Measurements from ENCODE around the gene GOLGA7B. TPM values are rescaled to one million over a fixed set of nuclear protein-coding genes. Genes with fewer than 3 reads are reported as not detected.
A peak's percentile ranks its signal among the peaks of the same experiment; 100 is the strongest.

GOLGA7B gene
- total and polyA plus RNA-seq, 4 experiments from 2014 or later, result 0.46 to 7.9 (median 4.6) TPM

GRCh38 chr10:97915346-97916131 lies 65.9 kb downstream of the GOLGA7B start:
- intact Hi-C loops (cut with micrococcal nuclease), result no loop called here
- POLR2A ChIA-PET (ENCODE audit: partially characterized antibody), result no interaction called here

GRCh38 chr10:97916586-97916985 lies 66.9 kb downstream of the GOLGA7B start:
- Mint-ChIP-seq H3K27me3 (peaks cover 7 to 15% of the 10 kb centered on the region in 2 donors), H3K4me1 (peaks cover 4 to 14% (median 7%) of the 10 kb centered on the region in 4 donors), H3K4me3 (no peak overlapping the region), H3K36me3 (no peaks in the 10 kb centered on the region), H3K9me3 (no peaks in the 10 kb centered on the region), H3K27ac (no peak overlapping the region)
- Histone ChIP-seq H3K4me1 (ENCODE audit: insufficient read depth, low read length) (peaks cover 13% of the 10 kb centered on the region), H3K9me3 (ENCODE audit: control insufficient read depth in 1 of 2, low read length in 2 of 2) (no peaks in the 10 kb centered on the region), H3K27ac (ENCODE audit: low read depth, low read length) (no peak overlapping the region), H3K27me3 (ENCODE audit: insufficient read depth, low read length) (no peaks in the 10 kb centered on the region), H3K4me3 (ENCODE audit: low read length in 2 of 2) (no peak overlapping the region), H3K36me3 (ENCODE audit: insufficient read depth, low read length) (no peaks in the 10 kb centered on the region)
- ChIA-PET CTCF (ENCODE audit: partially characterized antibody) (interaction anchor here (0.7 to 7.3 kb wide), 6 partner anchors 8 to 331 kb away, joined by 3 to 103 read pairs (median 4); no protein-coding TSS in a partner anchor), POLR2A (ENCODE audit: partially characterized antibody) (no interaction called here)
- DNase-seq, result no peak
- intact Hi-C loops (cut with micrococcal nuclease), result no loop called here

More at GRCh38 chr10:97915346-97916131, 65.9 kb downstream of the GOLGA7B start:
- Mint-ChIP-seq H3K27ac (no peak overlapping the region), H3K36me3 (no peaks in the 10 kb centered on the region), H3K4me3 (peak overlapping the region in 3 of 8 donors; percentile 8 to 54 (median 44)), H3K9me3 (no peaks in the 10 kb centered on the region), H3K4me1 (peaks cover 4 to 14% (median 8%) of the 10 kb centered on the region in 4 donors), H3K27me3 (peaks cover 7 to 15% of the 10 kb centered on the region in 2 donors)
- Histone ChIP-seq H3K4me1 (ENCODE audit: insufficient read depth, low read length) (peaks cover 13% of the 10 kb centered on the region), H3K36me3 (ENCODE audit: insufficient read depth, low read length) (no peaks in the 10 kb centered on the region), H3K27me3 (ENCODE audit: insufficient read depth, low read length) (no peaks in the 10 kb centered on the region), H3K27ac (ENCODE audit: low read depth, low read length) (no peak overlapping the region), H3K4me3 (ENCODE audit: low read length in 2 of 2) (no peak overlapping the region), H3K9me3 (ENCODE audit: control insufficient read depth in 1 of 2, low read length in 2 of 2) (no peaks in the 10 kb centered on the region)
- DNase-seq, result no peak
- CTCF ChIA-PET (ENCODE audit: partially characterized antibody), result interaction anchor here (0.6 to 7.3 kb wide), 21 partner anchors 9 to 1331 kb away, joined by 3 to 103 read pairs (median 4); partner anchors contain the start of gene ZFYVE27

GRCh38 chr10:97919012-97919411 lies 69.4 kb downstream of the GOLGA7B start:
- H3K27me3 Mint-ChIP-seq, result peaks cover 4 to 17% of the 10 kb centered on the region in 2 donors
- H3K27ac Mint-ChIP-seq, result peak overlapping the region in 6 of 7 donors; percentile 19 to 86 (median 59)
- Histone ChIP-seq H3K36me3 (ENCODE audit: insufficient read depth, low read length) (no peaks in the 10 kb centered on the region), H3K4me1 (ENCODE audit: insufficient read depth, low read length) (peaks cover 13% of the 10 kb centered on the region), H3K9me3 (ENCODE audit: control insufficient read depth in 1 of 2, low read length in 2 of 2) (no peaks in the 10 kb centered on the region), H3K27ac (ENCODE audit: low read depth, low read length) (no peak overlapping the region), H3K4me3 (ENCODE audit: low read length in 2 of 2) (no peak overlapping the region), H3K27me3 (ENCODE audit: insufficient read depth, low read length) (no peaks in the 10 kb centered on the region)
- intact Hi-C loops (cut with micrococcal nuclease), result no loop called here
- no peak overlapping the region for H3K4me3 Mint-ChIP-seq
- DNase-seq, result peak in 3 of 5 donors; percentile 4 to 26 (median 16)
- H3K36me3 Mint-ChIP-seq, result no peaks in the 10 kb centered on the region
- H3K9me3 Mint-ChIP-seq, result no peaks in the 10 kb centered on the region
- CTCF ChIA-PET (ENCODE audit: partially characterized antibody), result interaction anchor here (0.5 to 7.3 kb wide), 6 partner anchors 8 to 955 kb away, joined by 3 to 103 read pairs (median 4); no protein-coding TSS in a partner anchor
- H3K4me1 Mint-ChIP-seq, result peaks cover 4 to 14% (median 7%) of the 10 kb centered on the region in 4 donors
- POLR2A ChIA-PET (ENCODE audit: partially characterized antibody), result no interaction called here

GRCh38 chr10:97920865-97921264 lies 71.2 kb downstream of the GOLGA7B start:
- ChIA-PET POLR2A (ENCODE audit: partially characterized antibody) (no interaction called here), CTCF (ENCODE audit: partially characterized antibody) (interaction anchor here (0.9 kb wide), 1 partner anchor 10 kb away, joined by 3 read pairs; no protein-coding TSS in a partner anchor)
- H3K27ac Mint-ChIP-seq, result peak overlapping the region in 1 of 7 donors; percentile 1
- no peaks in the 10 kb centered on the region for H3K27me3 ChIP-seq (ENCODE audit: insufficient read depth, low read length)
- no peak overlapping the region for H3K27ac ChIP-seq (ENCODE audit: low read depth, low read length)
- H3K4me1 ChIP-seq (ENCODE audit: insufficient read depth, low read length), result peaks cover 5% of the 10 kb centered on the region
- no peaks in the 10 kb centered on the region for H3K36me3 Mint-ChIP-seq
- H3K4me3 Mint-ChIP-seq, result no peak overlapping the region
- no peak for DNase-seq
- H3K4me1 Mint-ChIP-seq, result peaks cover 5 to 7% (median 6%) of the 10 kb centered on the region in 4 donors
- H3K36me3 ChIP-seq (ENCODE audit: insufficient read depth, low read length), result no peaks in the 10 kb centered on the region
- peaks cover 12 to 26% of the 10 kb centered on the region in 2 donors for H3K27me3 Mint-ChIP-seq
- intact Hi-C loops (cut with micrococcal nuclease), result no loop called here
- no peaks in the 10 kb centered on the region for H3K9me3 ChIP-seq (ENCODE audit: control insufficient read depth in 1 of 2, low read length in 2 of 2)
- no peak overlapping the region for H3K4me3 ChIP-seq (ENCODE audit: low read length in 2 of 2)
- H3K9me3 Mint-ChIP-seq, result no peaks in the 10 kb centered on the region

Other genes starting within 250 kb of the GOLGA7B start
- gene MORN4, start 216.3 kb upstream of the GOLGA7B start, total RNA-seq, result 1 to 10 TPM; 2.1 to 3.0 TPM
- 1 to 10 TPM in 1 of 2 donors, under 1 TPM in 1; 0.94 to 1.1 TPM for gene MORN4, start 216.3 kb upstream of the GOLGA7B start, polyA plus RNA-seq
- gene PI4K2A, start 209.2 kb upstream of the GOLGA7B start, total RNA-seq, result 1 to 10 TPM; 9.8 to 9.9 TPM
- gene PI4K2A, start 209.2 kb upstream of the GOLGA7B start, polyA plus RNA-seq, result 1 to 10 TPM; 8.5 TPM
- gene AVPI1, start 162.6 kb upstream of the GOLGA7B start, total RNA-seq, result 1 to 10 TPM; 1.9 to 2.2 TPM
- gene AVPI1, start 162.6 kb upstream of the GOLGA7B start, polyA plus RNA-seq, result 1 to 10 TPM; 1.8 to 5.6 TPM
- gene MARVELD1, start 136.1 kb upstream of the GOLGA7B start, total RNA-seq, result 1 to 10 TPM; 1.3 to 2.1 TPM
- gene MARVELD1, start 136.1 kb upstream of the GOLGA7B start, polyA plus RNA-seq, result under 1 TPM; 0.22 to 0.88 TPM
- gene ZFYVE27, start 112.7 kb upstream of the GOLGA7B start, total RNA-seq, result 10 to 100 TPM; 59.5 to 64.5 TPM
- 10 to 100 TPM; 26.8 to 28.8 TPM for gene ZFYVE27, start 112.7 kb upstream of the GOLGA7B start, polyA plus RNA-seq
- gene SFRP5, start 77.8 kb upstream of the GOLGA7B start, total RNA-seq, result not detected
- not detected for gene SFRP5, start 77.8 kb upstream of the GOLGA7B start, polyA plus RNA-seq
- gene CRTAC1, start 180.8 kb downstream of the GOLGA7B start, total RNA-seq, result not detected
- not detected for gene CRTAC1, start 180.8 kb downstream of the GOLGA7B start, polyA plus RNA-seq

All from CD4-positive, alpha-beta memory T cell (primary cell).